ENCODE data around the gene PLSCR3.
A peak's percentile ranks its signal among the peaks of the same experiment; 100 is the strongest.

PLSCR3 gene

GRCh38 chr17:7405350-7406234, 11.3 kb upstream of the PLSCR3 start:
- no peak for DNase-seq

GRCh38 chr17:7404737-7405349, 10.5 kb upstream of the PLSCR3 start:
- DNase-seq = no peak

- DNase-seq = peak; percentile 89 to 90
These were observed 9.8 kb upstream of the PLSCR3 start, which contains the start of gene TMEM256 for GRCh38 chr17:7403977-7404736. Gene TMEM256, minus strand, starts transcription at chr17:7404097. Its CDS starts 13 bp downstream, at chr17:7404084.

GRCh38 chr17:7403727-7403976, 9.3 kb upstream of the PLSCR3 start:
- no peak for DNase-seq

- no peak for DNase-seq
These were observed 8.9 kb upstream of the PLSCR3 start for GRCh38 chr17:7403043-7403726.

- DNase-seq = no peak
These were observed 4.3 kb upstream of the PLSCR3 start for GRCh38 chr17:7398612-7399011.

- no peak for DNase-seq
These were observed 1.8 kb upstream of the PLSCR3 start for GRCh38 chr17:7396147-7396546.

- no peak for DNase-seq
These were observed 493 bp downstream of the PLSCR3 start for GRCh38 chr17:7393613-7394451.

GRCh38 chr17:7392696-7393612, 1.4 kb downstream of the PLSCR3 start:
- no peak for DNase-seq

GRCh38 chr17:7391307-7391706, 3.0 kb downstream of the PLSCR3 start:
- no peak for DNase-seq

- no peak for DNase-seq
These were observed 4.1 kb downstream of the PLSCR3 start for GRCh38 chr17:7389924-7390910.

GRCh38 chr17:7388856-7389255, 5.5 kb downstream of the PLSCR3 start:
- no peak for DNase-seq

GRCh38 chr17:7384489-7385081, 9.7 kb downstream of the PLSCR3 start:
- DNase-seq = no peak

GRCh38 chr17:7383742-7384488, 10.4 kb downstream of the PLSCR3 start:
- peak; percentile 64 to 74 for DNase-seq

- no peak for DNase-seq
These were observed 11.0 kb downstream of the PLSCR3 start for GRCh38 chr17:7383371-7383741.

- no peak for DNase-seq
These were observed 11.4 kb downstream of the PLSCR3 start for GRCh38 chr17:7382901-7383300.

- no peak for DNase-seq
These were observed 13.3 kb downstream of the PLSCR3 start, which contains the start of gene TNK1 for GRCh38 chr17:7380855-7381683. Gene TNK1, plus strand, starts transcription at chr17:7381089. Its CDS starts 1,838 bp downstream, at chr17:7382927.

GRCh38 chr17:7380321-7380720, 14.0 kb downstream of the PLSCR3 start:
- no peak for DNase-seq

Data from stimulated activated CD4-positive, alpha-beta T cell treated with anti-CD3 and anti-CD28 coated beads, Interleukin-2, amount 100 ng/mL, for 48 hours (primary cell).